Liver (tissue), 9 donors: ENCODE data around the gene DPP6. TPM values are rescaled to one million over a fixed set of nuclear protein-coding genes. Genes with fewer than 3 reads are reported as not detected.
"Not testable (repeated sequence)": the region's sequence is repeated elsewhere in the genome, so short reads cannot be mapped to it uniquely, and the experiment has no call there.

ENCODE experiments used
- DNase-seq: peaks from one replicate; pipeline ENCODE4 v3.0.0-alpha.2; 2017; ENCODE audit warnings: low spot score
- H3K27ac ChIP-seq, 2 donors: one replicate each; pipeline ENCODE4 v1.7.0; 2013; ENCODE audit warnings: inconsistent platforms in 2 of 2, low read length in 2 of 2, control low read depth in 1 of 2, low read depth in 1 of 2, mild to moderate bottlenecking in 1 of 2
- H3K27me3 ChIP-seq, 4 donors: one replicate each; pipeline versions ENCODE4 v1.6.1 to v1.7.0; 2013; ENCODE audit warnings: low read length in 3 of 4, inconsistent platforms in 1 of 4, mild to moderate bottlenecking in 1 of 4, moderate library complexity in 1 of 4; ENCODE audit not compliant: control insufficient read depth in 4 of 4, insufficient read depth in 4 of 4
- H3K36me3 ChIP-seq, 4 donors: one replicate each; pipeline versions ENCODE4 v1.6.1 to v1.7.0; 2013; ENCODE audit warnings: low read length in 3 of 4, mild to moderate bottlenecking in 3 of 4, low read depth in 1 of 4, moderate library complexity in 1 of 4; ENCODE audit not compliant: control insufficient read depth in 4 of 4, insufficient read depth in 3 of 4
- H3K4me1 ChIP-seq, 4 donors: one replicate each; pipeline versions ENCODE4 v1.6.1 to v1.7.0; 2013; ENCODE audit warnings: low read length in 3 of 4, mild to moderate bottlenecking in 3 of 4, moderate library complexity in 1 of 4; ENCODE audit not compliant: control insufficient read depth in 4 of 4, insufficient read depth in 4 of 4
- H3K4me3 ChIP-seq, 3 donors: one replicate each; pipeline versions ENCODE4 v1.6.1 to v1.7.0; 2013; ENCODE audit warnings: low read length in 3 of 3, control low read depth in 1 of 3, low read depth in 1 of 3, mild to moderate bottlenecking in 1 of 3
- H3K9ac ChIP-seq, 2 donors: one replicate each; pipeline ENCODE4 v1.7.0; 2013; ENCODE audit warnings: low read length in 2 of 2, mild to moderate bottlenecking in 2 of 2, moderate library complexity in 2 of 2, control low read depth in 1 of 2, low read depth in 1 of 2
- H3K9me3 ChIP-seq, 4 donors: one replicate each; pipeline versions ENCODE4 v1.6.1 to v1.7.0; 2013; ENCODE audit warnings: low read length in 3 of 4; ENCODE audit not compliant: control insufficient read depth in 4 of 4
- WGBS: extraction: QIAGEN DNeasy Blood & Tissue Kit; methylation state at CpG from one replicate; pipeline ENCODE4 v1.1.7; 2013; 5-methylcytosine and 5-hydroxymethylcytosine counted together
- polyA plus RNA-seq, 2 donors: library from polyadenylated mRNA; stranded (reverse) in 1 of 2; unstranded in 1 of 2; fragments of 200-250 nt in 1 of 2; fragments of >200 nt in 1 of 2; fragmentation: Nextera tagmentation in 1 of 2; extraction: Ambion mirVana in 1 of 2; gene quantifications; one replicate each; pipeline versions ENCODE4 v1.2.1 to v1.2.3, GENCODE V29; 2013 to 2015
- total RNA-seq, 2 donors: library from RNA; depleted of rRNA; stranded (reverse); fragments of >200 nt; gene quantifications; one replicate each; pipeline ENCODE4 v1.2.3, GENCODE V29; 2014
- donor health status: healthy.
- donor health status: healthy.
- donor health status: healthy.
- donor health status: healthy.
- donor health status: healthy.

DPP6 gene
- total and polyA plus RNA-seq, 4 donors: 0.01 TPM; not detected in 3

DNA sequence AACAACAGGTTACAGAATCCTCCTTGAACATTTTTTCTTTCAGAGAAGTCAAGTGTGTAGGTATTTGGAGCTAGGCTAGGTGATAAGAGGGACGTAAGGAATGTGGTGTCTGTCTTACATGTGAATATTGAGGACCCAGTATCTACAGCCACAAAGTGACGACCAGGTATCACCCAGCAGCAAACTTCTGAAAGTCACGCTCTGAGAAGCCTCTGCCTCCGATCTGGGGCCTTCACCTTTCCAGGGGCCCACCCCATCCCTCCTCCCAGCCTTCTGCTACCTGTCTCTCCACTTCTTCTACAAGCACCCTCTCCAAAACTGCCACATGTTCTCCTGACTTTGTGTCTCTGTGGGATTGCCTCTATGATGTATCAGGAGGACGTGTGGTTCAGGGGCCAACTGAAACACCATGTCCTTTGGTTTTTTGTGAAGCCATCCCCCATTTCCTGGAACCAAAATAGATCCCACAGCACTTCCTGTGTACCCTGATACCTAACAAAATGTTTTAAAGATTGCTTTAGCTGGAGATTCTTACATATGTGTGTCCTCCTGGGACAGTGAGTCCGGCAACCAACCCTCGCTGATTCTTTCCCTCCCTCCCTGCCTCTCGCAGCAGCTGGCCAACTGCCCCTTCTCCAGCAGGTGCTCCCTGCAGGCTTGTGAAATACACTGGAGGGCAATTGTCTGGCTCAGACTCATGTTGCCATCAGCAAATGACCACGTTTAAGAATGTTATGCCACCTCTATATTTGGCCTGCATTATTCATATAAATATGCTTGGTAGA is 93.9 kb downstream of the DPP6 start:
- DNase-seq: not testable (repeated sequence)

GRCh38 chr7:154146707-154147038 is 94.5 kb downstream of the DPP6 start:
- not testable (repeated sequence) for H3K4me1 ChIP-seq, H3K9ac ChIP-seq, H3K27ac ChIP-seq, DNase-seq, H3K4me3 ChIP-seq, H3K36me3 ChIP-seq, H3K9me3 ChIP-seq, H3K27me3 ChIP-seq
- 63% methylated on average over 6 of the region's 8 CpGs for WGBS

More for the DNA sequence above, 93.9 kb downstream of the DPP6 start:
- H3K9ac ChIP-seq, H3K27ac ChIP-seq, H3K9me3 ChIP-seq, H3K27me3 ChIP-seq, H3K4me1 ChIP-seq, H3K36me3 ChIP-seq, H3K4me3 ChIP-seq: not testable (repeated sequence)
- 59% methylated on average over 5 of the region's 9 CpGs for WGBS

DNA sequence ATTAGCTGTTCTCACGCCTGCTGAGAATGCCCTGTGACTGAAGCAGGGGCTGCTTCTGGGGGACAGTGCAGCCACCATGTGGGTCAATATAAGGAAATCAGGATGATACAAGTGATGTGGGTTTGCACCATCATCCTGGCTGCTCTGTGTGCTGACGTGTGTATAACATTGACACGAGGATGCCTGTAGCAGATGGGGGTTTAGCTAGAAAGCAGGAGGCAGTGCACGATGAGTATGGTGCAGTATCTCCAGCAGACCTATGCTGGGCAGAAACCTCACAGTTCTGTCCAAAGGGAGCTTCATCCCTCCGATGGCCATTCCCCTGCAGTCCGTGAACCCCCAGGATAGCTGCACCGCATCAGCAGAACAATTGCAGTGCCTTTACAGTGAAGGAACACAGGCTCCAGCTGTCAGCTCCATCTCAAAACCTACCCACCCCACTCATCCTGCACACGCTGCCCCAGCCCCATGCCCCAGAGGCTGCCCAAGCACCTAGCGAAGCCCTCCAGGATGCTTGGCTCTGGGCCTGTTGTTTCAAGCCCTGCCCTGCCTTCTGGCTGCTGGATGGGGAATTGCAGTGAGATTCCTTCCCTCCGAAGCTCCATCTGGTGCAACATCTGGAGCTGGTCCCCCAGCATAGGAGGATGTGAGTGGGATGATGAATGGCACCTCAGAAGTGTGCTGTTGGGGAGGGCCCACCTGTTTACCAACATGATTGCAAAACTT is 96.8 kb downstream of the DPP6 start:
- H3K9ac ChIP-seq, DNase-seq, H3K27me3 ChIP-seq, H3K27ac ChIP-seq, H3K4me1 ChIP-seq, H3K4me3 ChIP-seq, H3K36me3 ChIP-seq, H3K9me3 ChIP-seq: not testable (repeated sequence)
- WGBS: 78% methylated on average over 9 of the region's 10 CpGs

- DNase-seq, H3K27ac ChIP-seq: not testable (repeated sequence)
- WGBS: 82% methylated on average over 9 of the region's 9 CpGs
Observed at GRCh38 chr7:154150656-154151055, 98.5 kb downstream of the DPP6 start.

GRCh38 chr7:154151306-154151705 is 99.1 kb downstream of the DPP6 start:
- H3K9me3 ChIP-seq, H3K36me3 ChIP-seq, DNase-seq, H3K4me3 ChIP-seq, H3K4me1 ChIP-seq, H3K9ac ChIP-seq, H3K27ac ChIP-seq, H3K27me3 ChIP-seq: not testable (repeated sequence)
- 82% methylated on average over 11 of the region's 11 CpGs for WGBS

More at GRCh38 chr7:154150656-154151055, 98.5 kb downstream of the DPP6 start:
- H3K9ac ChIP-seq, H3K36me3 ChIP-seq, H3K27me3 ChIP-seq, H3K4me3 ChIP-seq, H3K9me3 ChIP-seq, H3K4me1 ChIP-seq: not testable (repeated sequence)

DNA sequence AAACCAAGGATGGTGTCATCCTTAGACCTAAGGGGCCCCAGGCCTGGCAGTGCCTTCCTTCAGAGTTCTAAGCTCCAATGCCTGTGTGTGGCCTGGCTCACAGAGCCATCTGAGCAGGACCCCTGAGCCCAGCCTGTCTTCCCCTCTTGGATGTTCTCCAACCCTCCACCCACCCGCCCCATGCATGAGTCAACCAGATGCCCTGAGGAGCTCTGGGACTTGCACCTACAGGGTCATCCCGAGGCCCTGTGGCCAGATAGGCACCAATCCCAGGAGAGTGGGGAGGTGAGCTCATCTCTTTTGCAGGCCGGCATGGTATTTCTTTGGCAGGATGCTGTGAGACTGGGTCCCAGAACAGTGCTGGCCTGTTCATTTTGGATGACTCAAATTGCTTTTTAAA is 103.7 kb downstream of the DPP6 start:
- H3K27me3 ChIP-seq: not testable (repeated sequence)
- WGBS: 65% methylated on average over 3 of the region's 3 CpGs

GRCh38 chr7:154162921-154163320 is 110.7 kb downstream of the DPP6 start:
- not testable (repeated sequence) for H3K27me3 ChIP-seq, H3K27ac ChIP-seq, H3K36me3 ChIP-seq, DNase-seq, H3K9ac ChIP-seq, H3K4me1 ChIP-seq, H3K9me3 ChIP-seq, H3K4me3 ChIP-seq
- WGBS: 83% methylated on average over 5 of the region's 6 CpGs

More for the DNA sequence above, 103.7 kb downstream of the DPP6 start:
- not testable (repeated sequence) for H3K4me3 ChIP-seq, H3K9me3 ChIP-seq, DNase-seq, H3K36me3 ChIP-seq, H3K4me1 ChIP-seq, H3K9ac ChIP-seq, H3K27ac ChIP-seq

DNA sequence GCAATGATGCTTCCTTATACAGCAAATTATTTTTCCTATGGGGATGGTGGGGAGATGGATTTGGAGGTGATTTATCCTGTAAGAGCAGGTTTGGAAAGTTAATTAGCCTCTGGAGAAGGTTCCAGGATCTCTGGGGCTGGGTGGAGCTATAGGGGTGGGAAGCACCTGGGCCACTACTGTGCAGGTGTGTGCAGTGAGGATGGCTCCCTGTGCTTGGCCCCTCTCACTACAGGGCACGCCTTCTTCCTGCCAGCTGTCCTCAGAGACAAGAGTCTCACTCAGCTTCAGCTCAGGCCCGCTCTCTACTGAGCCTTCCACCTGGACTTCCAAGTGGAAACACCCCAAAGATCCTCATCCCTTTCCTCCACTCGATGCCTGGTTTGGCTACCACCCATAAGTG is 111.4 kb downstream of the DPP6 start:
- not testable (repeated sequence) for H3K9me3 ChIP-seq, H3K27me3 ChIP-seq, H3K4me3 ChIP-seq, H3K4me1 ChIP-seq, DNase-seq, H3K9ac ChIP-seq, H3K36me3 ChIP-seq, H3K27ac ChIP-seq
- WGBS: 67% methylated on average over 2 of the region's 3 CpGs
